Endothelial cell of umbilical vein (primary cell): ENCODE data around the gene SEMA6C. TPM values are rescaled to one million over a fixed set of nuclear protein-coding genes. Genes with fewer than 3 reads are reported as not detected.

Source experiments
- Bru-seq: library from RNA; stranded (reverse); fragments of 400-500 nt; gene quantifications from one replicate; lab custom pipeline; 2021; lab: Mats Ljungman, UMichigan
- BruChase-seq, 2 experiments: library from RNA; stranded (reverse); fragments of 400-500 nt; gene quantifications; one replicate each; lab custom pipeline; 2021; lab: Mats Ljungman, UMichigan
- BruUV-seq: library from RNA; stranded (reverse); fragments of 400-500 nt; replicated peaks from 2 replicates; lab custom pipeline; 2021; lab: Mats Ljungman, UMichigan
- CTCF ChIA-PET: fragments of 300-600, 350-600 bp; sonication (Branson Sonifier 250); formaldehyde crosslinking; loops from one replicate; lab custom pipeline; 2021; ENCODE audit warnings: antibody characterized with exemption, inconsistent platforms; lab: Charles Lee
- POLR2A ChIA-PET: fragments of 300-600, 350-600 bp; sonication (Branson Sonifier 250); formaldehyde crosslinking; loops from one replicate; lab custom pipeline; 2021; ENCODE audit warnings: antibody characterized with exemption, inconsistent platforms; lab: Charles Lee
- DNase-seq: peaks from one replicate; pipeline ENCODE4 v3.0.0-alpha.2; 2011; ENCODE audit warnings: low read depth, low spot score
- FAIRE-seq: peaks from 2 replicates; lab custom pipeline; 2011; peaks lifted over from hg19 to GRCh38; lab: Jason Lieb, UNC
- H2AFZ ChIP-seq: 2 replicates; pipeline ENCODE4 v1.6.0; 2012; ENCODE audit warnings: low read depth, low read length, control low read depth, inconsistent platforms
- H3K27ac ChIP-seq: 2 replicates; pipeline ENCODE4 v1.5.1; 2011; ENCODE audit warnings: low read depth, mild to moderate bottlenecking, control low read depth, low read length, moderate library complexity; ENCODE audit not compliant: insufficient read depth
- H3K27me3 ChIP-seq, 2 experiments: 2 replicates each; pipeline versions ENCODE4 v1.6.0 to v1.6.1; 2011; ENCODE audit warnings: low read length in 2 of 2, mixed read lengths in 1 of 2; ENCODE audit not compliant: control insufficient read depth in 2 of 2, insufficient read depth in 2 of 2
- H3K36me3 ChIP-seq, 2 experiments: 2 replicates in 1 of 2; 3 replicates in 1 of 2; pipeline ENCODE4 v1.5.1; 2011; ENCODE audit warnings: low read length in 2 of 2, mild to moderate bottlenecking in 1 of 2, moderate library complexity in 1 of 2; ENCODE audit not compliant: control insufficient read depth in 2 of 2, insufficient read depth in 2 of 2; ENCODE audit errors: extremely low read depth in 1 of 2
- H3K4me1 ChIP-seq: 3 replicates; pipeline ENCODE4 v1.5.1; 2011; ENCODE audit warnings: mild to moderate bottlenecking, low read length; ENCODE audit not compliant: control insufficient read depth, insufficient read depth; ENCODE audit errors: extremely low read depth
- H3K4me2 ChIP-seq: 2 replicates; pipeline ENCODE4 v1.6.1; 2011; ENCODE audit warnings: low read length, control low read depth, mixed read lengths; ENCODE audit not compliant: insufficient read depth
- H3K4me3 ChIP-seq, 3 experiments: fragments of 200-600 bp in 1 of 3; sonication (generic), shearing (Covaris generic) in 1 of 3; replicated peaks in 1 of 3; 2 replicates each; pipeline ENCODE4 v1.5.1; 2011 to 2016; ENCODE audit warnings: control low read depth in 3 of 3, low read length in 3 of 3, mild to moderate bottlenecking in 2 of 3, inconsistent platforms in 1 of 3, low read depth in 1 of 3, moderate library complexity in 1 of 3; ENCODE audit not compliant: insufficient read depth in 1 of 3
- H3K79me2 ChIP-seq: 2 replicates; pipeline ENCODE4 v1.6.0; 2012; ENCODE audit warnings: low read length, inconsistent platforms; ENCODE audit not compliant: control insufficient read depth, insufficient read depth
- H3K9ac ChIP-seq: replicated peaks from 2 replicates; pipeline ENCODE3; 2011; ENCODE audit warnings: low read length, control low read depth; ENCODE audit not compliant: insufficient read depth; ENCODE audit errors: extremely low read depth
- H3K9me1 ChIP-seq: replicated peaks from 3 replicates; pipeline ENCODE4 v1.6.0; 2011; ENCODE audit warnings: mild to moderate bottlenecking, low read length; ENCODE audit not compliant: control insufficient read depth, insufficient read depth; ENCODE audit errors: extremely low read depth
- H3K9me3 ChIP-seq: replicated peaks from 2 replicates; pipeline ENCODE4 v1.5.1; 2012; ENCODE audit warnings: low read length, inconsistent platforms; ENCODE audit not compliant: control insufficient read depth, insufficient read depth
- H4K20me1 ChIP-seq: replicated peaks from 2 replicates; pipeline ENCODE3; 2011; ENCODE audit warnings: mild to moderate bottlenecking, low read length; ENCODE audit not compliant: control insufficient read depth, insufficient read depth; ENCODE audit errors: extremely low read depth
- MAX ChIP-seq: IDR thresholded peaks from 2 replicates; pipeline ENCODE4 v1.6.1; 2011; ENCODE audit not compliant: insufficient read depth, insufficient read length
- POLR2A ChIP-seq: IDR thresholded peaks from 2 replicates; pipeline ENCODE4 v1.6.1; 2012; ENCODE audit warnings: low read depth, mild to moderate bottlenecking, control low read depth, low read length
- POLR2AphosphoS5 ChIP-seq: IDR thresholded peaks from 2 replicates; pipeline ENCODE4 v1.6.1; 2012; ENCODE audit warnings: low read depth, mild to moderate bottlenecking, control low read depth, low read length, moderate library complexity; ENCODE audit not compliant: insufficient read depth
- dilution Hi-C: fragments of 300-500 bp; cut with MboI; formaldehyde crosslinking; loops from one replicate; pipeline ENCODE4 v1.15.0; 2019; ENCODE audit warnings: low sequenced_read_pairs; ENCODE audit not compliant: extremely low pct_ligation_motif_present
- intact Hi-C: fragments of 100-400 bp; cut with micrococcal nuclease; formaldehyde crosslinking; loops from one replicate; pipeline ENCODE4 v1.10.0; 2022
- long read RNA-seq: library from polyadenylated mRNA; stranded (forward); transcript quantifications from one replicate; pipeline ENCODE4 v2.0.0, GENCODE V29; 2021
- polyA minus RNA-seq, 3 experiments: library from RNA; depleted of rRNA, polyadenylated mRNA; stranded (reverse); fragments of >200 nt; gene quantifications; 1 replicate in 1 of 3; 2 replicates in 2 of 3; pipeline ENCODE4 v1.2.3, GENCODE V29; 2011
- polyA plus RNA-seq, 4 experiments: library from polyadenylated mRNA; depleted of rRNA in 3 of 4; stranded (reverse) in 3 of 4; unstranded in 1 of 4; fragments of >200 nt; gene quantifications; 2 replicates each; pipeline versions ENCODE4 v1.2.1 to v1.2.3, GENCODE V29; 2011 to 2012; ENCODE audit warnings: missing spikeins in 1 of 4
- total RNA-seq: library from RNA; stranded (reverse); gene quantifications from 2 replicates; pipeline ENCODE4 v1.2.3, GENCODE V29; 2021

SEMA6C gene
- total RNA-seq (46.2 and 53.0 TPM in 2 replicates), polyA plus RNA-seq (66.0 and 71.9 TPM in 2 replicates), polyA minus RNA-seq (48.7 and 67.7 TPM in 2 replicates), Bru-seq, nascent RNA (percentile 52 among the genes with signal in this experiment), BruChase-seq, experiment 1, labeled RNA remaining after a 6-hour chase (percentile 79 among the genes with signal in this experiment), BruChase-seq, experiment 2, labeled RNA remaining after a 2-hour chase (percentile 77 among the genes with signal in this experiment)
- polyA plus RNA-seq (2011; cell fraction: cytosol; rRNA removed), result 38.6 and 39.2 TPM in 2 replicates
- polyA plus RNA-seq (2011; cell fraction: nucleus; rRNA removed), result 180 and 192 TPM in 2 replicates
- 20.4 and 24.0 TPM in 2 replicates for polyA plus RNA-seq (2012)
- 0.61 TPM for polyA minus RNA-seq (2011; cell fraction: cytosol; rRNA and poly(A)+ RNA removed)
- polyA minus RNA-seq (2011; cell fraction: nucleus; rRNA and poly(A)+ RNA removed), result 39.5 and 48.2 TPM in 2 replicates
- long read RNA-seq, partial matches to known transcripts, result 2 of 19 reads
- long read RNA-seq, other reads (novel, unspliced or antisense), result 15 of 19 reads

GRCh38 chr1:151146412-151147131 is at the start of gene SEMA6C:
Gene SEMA6C, minus strand, starts transcription at chr1:151146631. Its CDS starts 4,010 bp downstream, at chr1:151142621.
- CTCF ChIA-PET, result interaction anchor here (1.0 to 3.2 kb wide), 2 partner anchors 47 kb away, joined by 5 to 30 read pairs; no protein-coding TSS in a partner anchor
- Histone ChIP-seq H3K36me3 (peaks cover 0 to 6% of the 10 kb centered on the region in 2 experiments), H3K4me1 (peaks cover 29% of the 10 kb centered on the region), H3K27ac (no peak within 1 kb of the TSS), H3K4me2 (peak within 1 kb of the TSS; percentile 96), H4K20me1 (no peaks in the 10 kb centered on the region), H3K79me2 (no peaks in the 10 kb centered on the region), H3K9me3 (no peaks in the 10 kb centered on the region), H3K4me3 (peak within 1 kb of the TSS; percentile 49 to 81 (median 59)), H3K9ac (peak within 1 kb of the TSS; percentile 66), H3K27me3 (no peaks in the 10 kb centered on the region), H3K9me1 (no peaks in the 10 kb centered on the region), H2AFZ (peak within 1 kb of the TSS; percentile 79)
- POLR2A ChIA-PET, result interaction anchor here (0.6 kb wide), 1 partner anchor 18 kb away, joined by 3 read pairs; no protein-coding TSS in a partner anchor
- DNase-seq (peak; percentile 95), FAIRE-seq (peak; percentile 99)
- no TSS peak for BruUV-seq
- dilution Hi-C loops (no loop called here), intact Hi-C loops (loop anchor here (1.0 to 5.0 kb wide), 5 partner anchors 9 to 169 kb away; partner anchors contain the start of genes GABPB2 and LYSMD1)
- TF ChIP-seq MAX, result no peak
- TF ChIP-seq POLR2AphosphoS5, result peak; percentile 84
- peak; percentile 91 for TF ChIP-seq POLR2A
